ENCODE results near the gene PPP1R3F.
"Not testable (repeated sequence)": the region's sequence is repeated elsewhere in the genome, so short reads cannot be mapped to it uniquely, and the experiment has no call there.

PPP1R3F gene

GRCh38 chrX:49291615-49292337 lies 22.2 kb downstream of the PPP1R3F start:
- H3K27me3 ChIP-seq (ENCODE audit: insufficient read depth, low read length), result no peaks in the 10 kb centered on the region
- no peak overlapping the region for H3K4me3 ChIP-seq (ENCODE audit: low read depth, low read length, poor library complexity, severe bottlenecking)

DNA sequence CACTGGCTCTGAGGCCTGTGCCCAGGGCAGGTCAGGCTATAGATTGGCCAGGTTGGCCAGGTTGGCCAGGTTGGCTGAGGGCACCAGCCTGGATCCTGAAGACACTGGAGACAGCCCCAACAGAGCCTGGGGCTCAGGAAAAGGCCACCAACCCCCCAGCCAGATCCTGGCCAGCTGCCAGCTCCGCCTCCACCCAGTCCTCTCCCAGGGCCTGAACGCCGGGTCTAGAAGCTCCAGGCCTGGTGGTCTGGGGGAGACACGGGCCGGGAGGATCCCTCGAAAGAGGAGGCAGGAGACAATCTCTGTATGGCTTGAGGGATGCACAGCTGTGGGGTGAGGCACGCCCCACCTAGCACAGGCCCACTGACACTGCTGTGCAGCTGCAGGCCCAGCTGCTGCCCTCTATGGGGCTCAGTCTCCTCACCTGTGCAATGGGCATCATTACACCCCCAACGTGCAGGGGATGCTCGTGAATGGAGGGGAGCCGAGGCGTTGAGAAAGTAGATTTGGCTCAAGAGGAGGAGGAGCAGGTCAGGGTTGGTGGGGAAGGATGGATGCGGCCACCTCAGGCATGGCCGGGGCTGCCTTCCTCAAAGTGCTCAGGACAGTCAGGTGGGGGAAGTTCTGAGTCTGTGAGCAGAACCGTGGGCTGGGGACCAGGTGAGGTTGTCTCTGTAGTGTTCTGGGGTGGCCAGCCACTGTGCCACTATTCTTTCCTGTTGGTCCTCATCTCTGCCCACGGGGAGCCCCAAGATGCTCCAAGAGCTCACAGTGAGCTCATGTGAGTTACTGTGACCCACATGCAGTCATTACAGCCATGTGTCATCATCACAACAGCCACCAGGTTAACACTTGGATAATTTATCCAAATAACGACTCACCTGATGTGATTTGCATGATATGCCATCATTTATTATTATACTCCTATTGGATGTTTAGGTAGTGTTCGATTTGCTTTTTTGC lies 23.1 kb downstream of the PPP1R3F start:
- H3K27ac ChIP-seq (ENCODE audit: low read depth, low read length, poor library complexity, severe bottlenecking), result no peak overlapping the region
- no peaks in the 10 kb centered on the region for H3K36me3 ChIP-seq (ENCODE audit: insufficient read depth, low read length)
- H3K9ac ChIP-seq (ENCODE audit: low read length), result no peak overlapping the region
- H3K4me2 ChIP-seq (ENCODE audit: low read length), result no peak overlapping the region
- no peak overlapping the region for H3K4me3 ChIP-seq (ENCODE audit: low read depth, low read length, poor library complexity, severe bottlenecking)
- no peaks in the 10 kb centered on the region for H3K9me3 ChIP-seq (ENCODE audit: low read length)
- H3K4me1 ChIP-seq (ENCODE audit: insufficient read depth, low read length, severe bottlenecking), result no peaks in the 10 kb centered on the region
- H2AFZ ChIP-seq (ENCODE audit: low read length), result no peak overlapping the region
- H3F3A ChIP-seq (ENCODE audit: insufficient read depth, low read length), result no peaks in the 10 kb centered on the region
- no peaks in the 10 kb centered on the region for H4K20me1 ChIP-seq (ENCODE audit: insufficient read depth, low read length)
- H3K9me2 ChIP-seq (ENCODE audit: low read depth, low read length), result no peaks in the 10 kb centered on the region
- no peaks in the 10 kb centered on the region for H3K27me3 ChIP-seq (ENCODE audit: insufficient read depth, low read length)
- TF ChIP-seq, protein P1, sequence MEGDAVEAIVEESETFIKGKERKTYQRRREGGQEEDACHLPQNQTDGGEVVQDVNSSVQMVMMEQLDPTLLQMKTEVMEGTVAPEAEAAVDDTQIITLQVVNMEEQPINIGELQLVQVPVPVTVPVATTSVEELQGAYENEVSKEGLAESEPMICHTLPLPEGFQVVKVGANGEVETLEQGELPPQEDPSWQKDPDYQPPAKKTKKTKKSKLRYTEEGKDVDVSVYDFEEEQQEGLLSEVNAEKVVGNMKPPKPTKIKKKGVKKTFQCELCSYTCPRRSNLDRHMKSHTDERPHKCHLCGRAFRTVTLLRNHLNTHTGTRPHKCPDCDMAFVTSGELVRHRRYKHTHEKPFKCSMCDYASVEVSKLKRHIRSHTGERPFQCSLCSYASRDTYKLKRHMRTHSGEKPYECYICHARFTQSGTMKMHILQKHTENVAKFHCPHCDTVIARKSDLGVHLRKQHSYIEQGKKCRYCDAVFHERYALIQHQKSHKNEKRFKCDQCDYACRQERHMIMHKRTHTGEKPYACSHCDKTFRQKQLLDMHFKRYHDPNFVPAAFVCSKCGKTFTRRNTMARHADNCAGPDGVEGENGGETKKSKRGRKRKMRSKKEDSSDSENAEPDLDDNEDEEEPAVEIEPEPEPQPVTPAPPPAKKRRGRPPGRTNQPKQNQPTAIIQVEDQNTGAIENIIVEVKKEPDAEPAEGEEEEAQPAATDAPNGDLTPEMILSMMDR (IDR thresholded peaks at IDR 0.05; ENCODE audit: low read length), result no peak
- no peak for TF ChIP-seq EZH2 (IDR thresholded peaks at IDR 0.05; ENCODE audit: borderline replicate concordance, low read length)
- H3K79me2 ChIP-seq (ENCODE audit: insufficient read depth, low read length), result no peaks in the 10 kb centered on the region

More at GRCh38 chrX:49291615-49292337, 22.2 kb downstream of the PPP1R3F start:
- Histone ChIP-seq H3K36me3 (ENCODE audit: insufficient read depth, low read length) (no peaks in the 10 kb centered on the region), H2AFZ (ENCODE audit: low read length) (no peak overlapping the region), H3K4me2 (ENCODE audit: low read length) (no peak overlapping the region), H3K79me2 (ENCODE audit: insufficient read depth, low read length) (no peaks in the 10 kb centered on the region), H3K9me3 (ENCODE audit: low read length) (no peaks in the 10 kb centered on the region), H3K9me2 (ENCODE audit: low read depth, low read length) (no peaks in the 10 kb centered on the region), H3K4me1 (ENCODE audit: insufficient read depth, low read length, severe bottlenecking) (no peaks in the 10 kb centered on the region), H3K9ac (ENCODE audit: low read length) (no peak overlapping the region), H4K20me1 (ENCODE audit: insufficient read depth, low read length) (no peaks in the 10 kb centered on the region), H3F3A (ENCODE audit: insufficient read depth, low read length) (no peaks in the 10 kb centered on the region), H3K27ac (ENCODE audit: low read depth, low read length, poor library complexity, severe bottlenecking) (no peak overlapping the region)
- TF ChIP-seq, protein P1 (IDR thresholded peaks at IDR 0.05; ENCODE audit: low read length), result peak; percentile 61
- TF ChIP-seq EZH2 (IDR thresholded peaks at IDR 0.05; ENCODE audit: borderline replicate concordance, low read length), result no peak

DNA sequence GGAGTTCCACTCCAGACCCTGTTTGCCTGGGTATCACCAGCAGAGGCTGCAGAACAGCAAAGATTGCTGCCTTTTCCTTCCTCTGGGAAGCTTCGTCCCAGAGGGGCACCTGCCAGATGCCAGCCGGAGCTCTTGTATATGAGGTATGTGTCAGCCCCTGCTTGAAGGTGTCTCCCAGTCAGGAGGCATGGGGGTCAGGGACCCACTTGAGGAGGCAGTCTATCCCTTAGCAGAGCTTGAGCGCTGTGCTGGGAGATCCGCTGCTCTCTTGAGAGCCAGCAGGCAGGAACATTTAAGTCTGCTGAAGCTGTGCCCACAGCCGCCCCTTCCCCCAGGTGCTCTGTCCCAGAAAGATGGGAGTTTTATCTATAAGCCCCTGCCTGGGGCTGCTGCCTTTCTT lies 29.7 kb downstream of the PPP1R3F start:
- not testable (repeated sequence) for H3K27me3 ChIP-seq (ENCODE audit: insufficient read depth, low read length); H3K79me2 ChIP-seq (ENCODE audit: insufficient read depth, low read length); H3K9ac ChIP-seq (ENCODE audit: low read length); H3K36me3 ChIP-seq (ENCODE audit: insufficient read depth, low read length); H4K20me1 ChIP-seq (ENCODE audit: insufficient read depth, low read length); H3K4me2 ChIP-seq (ENCODE audit: low read length); H3K27ac ChIP-seq (ENCODE audit: low read depth, low read length, poor library complexity, severe bottlenecking); H3K9me3 ChIP-seq (ENCODE audit: low read length); H3K4me3 ChIP-seq (ENCODE audit: low read depth, low read length, poor library complexity, severe bottlenecking); H3F3A ChIP-seq (ENCODE audit: insufficient read depth, low read length); H3K4me1 ChIP-seq (ENCODE audit: insufficient read depth, low read length, severe bottlenecking); H2AFZ ChIP-seq (ENCODE audit: low read length); H3K9me2 ChIP-seq (ENCODE audit: low read depth, low read length)
